Measurements from ENCODE around the gene GAMT. TPM values are rescaled to one million over a fixed set of nuclear protein-coding genes. Genes with fewer than 3 reads are reported as not detected.

GAMT gene
- total and polyA plus RNA-seq, 2 experiments from 2014 or later: 21.5 to 36.9 TPM

GRCh38 chr19:1385816-1386215 is 15.5 kb downstream of the GAMT start:
- peaks cover 5% of the 10 kb centered on the region; the same call in 1 of the 2 replicates for H4K20me1 ChIP-seq (replicated peaks; ENCODE audit: insufficient read depth)
- no peaks in the 10 kb centered on the region for H3K36me3 ChIP-seq (ENCODE audit: insufficient read depth)
- ATAC-seq: no peak
- H3K4me1 Mint-ChIP-seq: peaks cover 10% of the 10 kb centered on the region
- no peak overlapping the region for H3K27ac Mint-ChIP-seq
- no peak overlapping the region for H3K4me3 Mint-ChIP-seq
- no peak overlapping the region for H3K4me3 ChIP-seq
- no peak overlapping the region for H3K27ac ChIP-seq (ENCODE audit: low read depth)
- TF ChIP-seq CTCF (conservative IDR thresholded peaks at IDR 0.05; ENCODE audit: low read depth in 2 of 2): no peak
- no peak for TF ChIP-seq NANOG (IDR thresholded peaks at IDR 0.05; ENCODE audit: borderline replicate concordance)
- no peak for TF ChIP-seq STAT1 (IDR thresholded peaks at IDR 0.05; ENCODE audit: unreplicated experiment)
- TF ChIP-seq REST (IDR thresholded peaks at IDR 0.05; ENCODE audit: unreplicated experiment): no peak
- TF ChIP-seq EZH2phosphoT487 (IDR thresholded peaks at IDR 0.05; ENCODE audit: unreplicated experiment): no peak
- no peak for TF ChIP-seq ZNF462 (CRISPR knock-in tag; IDR thresholded peaks at IDR 0.05)
- no peak for TF ChIP-seq ZNF331 (CRISPR knock-in tag; IDR thresholded peaks at IDR 0.05; ENCODE audit: low read depth)
- TF ChIP-seq ZNF114 (CRISPR knock-in tag; IDR thresholded peaks at IDR 0.05): no peak
- no peak for TF ChIP-seq POLR2AphosphoS5 (IDR thresholded peaks at IDR 0.05; ENCODE audit: low read depth)
- no peak for TF ChIP-seq JUNB (IDR thresholded peaks at IDR 0.05; ENCODE audit: unreplicated experiment)
- TF ChIP-seq EZH2 (IDR thresholded peaks at IDR 0.05; ENCODE audit: low read depth, unreplicated experiment): no peak
- no peak for TF ChIP-seq CREB1 (CRISPR knock-in tag; IDR thresholded peaks at IDR 0.05; ENCODE audit: low read depth)
- TF ChIP-seq ETS1 (IDR thresholded peaks at IDR 0.05): no peak
- H3K9me2 ChIP-seq (ENCODE audit: insufficient read depth): no peaks in the 10 kb centered on the region
- peaks cover 18% of the 10 kb centered on the region for H3K27me3 Mint-ChIP-seq (ENCODE audit: insufficient read depth, low read depth, poor library complexity)
- no peaks in the 10 kb centered on the region for H3K27me3 ChIP-seq (ENCODE audit: insufficient read depth)
- H3K4me2 ChIP-seq: no peak overlapping the region
- H3K9me3 Mint-ChIP-seq: peaks cover 5% of the 10 kb centered on the region
- no peak for DNase-seq (ENCODE audit: low spot score)
- no peak overlapping the region for H2AFZ ChIP-seq
- peaks cover 25% of the 10 kb centered on the region for H3K36me3 Mint-ChIP-seq (ENCODE audit: low read depth)
- H3K4me1 ChIP-seq (ENCODE audit: insufficient read depth): peaks cover 16% of the 10 kb centered on the region; the same call in 1 of the 2 replicates
- peaks cover 19% of the 10 kb centered on the region for H3F3A ChIP-seq (replicated peaks; ENCODE audit: low read depth)
- H3K79me2 ChIP-seq (replicated peaks; ENCODE audit: insufficient read depth): peaks cover 15% of the 10 kb centered on the region

Measured in GM23338 (cell line).